Endothelial cell of umbilical vein (primary cell): ENCODE measurements around the gene PRDM16. TPM values are rescaled to one million over a fixed set of nuclear protein-coding genes. Genes with fewer than 3 reads are reported as not detected.

Source experiments
- BruUV-seq: library from RNA; stranded (reverse); fragments of 400-500 nt; replicated peaks from 2 replicates; lab custom pipeline; 2021; lab: Mats Ljungman, UMichigan
- CTCF ChIA-PET: fragments of 300-600, 350-600 bp; sonication (Branson Sonifier 250); formaldehyde crosslinking; loops from one replicate; lab custom pipeline; 2021; ENCODE audit warnings: antibody characterized with exemption, inconsistent platforms; lab: Charles Lee
- POLR2A ChIA-PET: fragments of 300-600, 350-600 bp; sonication (Branson Sonifier 250); formaldehyde crosslinking; loops from one replicate; lab custom pipeline; 2021; ENCODE audit warnings: antibody characterized with exemption, inconsistent platforms; lab: Charles Lee
- DNase-seq: peaks from one replicate; pipeline ENCODE4 v3.0.0-alpha.2; 2011; ENCODE audit warnings: low read depth, low spot score
- FAIRE-seq: peaks from 2 replicates; lab custom pipeline; 2011; peaks lifted over from hg19 to GRCh38; lab: Jason Lieb, UNC
- H2AFZ ChIP-seq: 2 replicates; pipeline ENCODE4 v1.6.0; 2012; ENCODE audit warnings: low read depth, low read length, control low read depth, inconsistent platforms
- H3K27ac ChIP-seq: 2 replicates; pipeline ENCODE4 v1.5.1; 2011; ENCODE audit warnings: low read depth, mild to moderate bottlenecking, control low read depth, low read length, moderate library complexity; ENCODE audit not compliant: insufficient read depth
- H3K27me3 ChIP-seq, 2 experiments: 2 replicates each; pipeline versions ENCODE4 v1.6.0 to v1.6.1; 2011; ENCODE audit warnings: low read length in 2 of 2, mixed read lengths in 1 of 2; ENCODE audit not compliant: control insufficient read depth in 2 of 2, insufficient read depth in 2 of 2
- H3K36me3 ChIP-seq, 2 experiments: 2 replicates in 1 of 2; 3 replicates in 1 of 2; pipeline ENCODE4 v1.5.1; 2011; ENCODE audit warnings: low read length in 2 of 2, mild to moderate bottlenecking in 1 of 2, moderate library complexity in 1 of 2; ENCODE audit not compliant: control insufficient read depth in 2 of 2, insufficient read depth in 2 of 2; ENCODE audit errors: extremely low read depth in 1 of 2
- H3K4me1 ChIP-seq: 3 replicates; pipeline ENCODE4 v1.5.1; 2011; ENCODE audit warnings: mild to moderate bottlenecking, low read length; ENCODE audit not compliant: control insufficient read depth, insufficient read depth; ENCODE audit errors: extremely low read depth
- H3K4me2 ChIP-seq: 2 replicates; pipeline ENCODE4 v1.6.1; 2011; ENCODE audit warnings: low read length, control low read depth, mixed read lengths; ENCODE audit not compliant: insufficient read depth
- H3K4me3 ChIP-seq, 3 experiments: fragments of 200-600 bp in 1 of 3; sonication (generic), shearing (Covaris generic) in 1 of 3; replicated peaks in 1 of 3; 2 replicates each; pipeline ENCODE4 v1.5.1; 2011 to 2016; ENCODE audit warnings: control low read depth in 3 of 3, low read length in 3 of 3, mild to moderate bottlenecking in 2 of 3, inconsistent platforms in 1 of 3, low read depth in 1 of 3, moderate library complexity in 1 of 3; ENCODE audit not compliant: insufficient read depth in 1 of 3
- H3K79me2 ChIP-seq: 2 replicates; pipeline ENCODE4 v1.6.0; 2012; ENCODE audit warnings: low read length, inconsistent platforms; ENCODE audit not compliant: control insufficient read depth, insufficient read depth
- H3K9ac ChIP-seq: replicated peaks from 2 replicates; pipeline ENCODE3; 2011; ENCODE audit warnings: low read length, control low read depth; ENCODE audit not compliant: insufficient read depth; ENCODE audit errors: extremely low read depth
- H3K9me1 ChIP-seq: replicated peaks from 3 replicates; pipeline ENCODE4 v1.6.0; 2011; ENCODE audit warnings: mild to moderate bottlenecking, low read length; ENCODE audit not compliant: control insufficient read depth, insufficient read depth; ENCODE audit errors: extremely low read depth
- H3K9me3 ChIP-seq: replicated peaks from 2 replicates; pipeline ENCODE4 v1.5.1; 2012; ENCODE audit warnings: low read length, inconsistent platforms; ENCODE audit not compliant: control insufficient read depth, insufficient read depth
- H4K20me1 ChIP-seq: replicated peaks from 2 replicates; pipeline ENCODE3; 2011; ENCODE audit warnings: mild to moderate bottlenecking, low read length; ENCODE audit not compliant: control insufficient read depth, insufficient read depth; ENCODE audit errors: extremely low read depth
- EZH2 ChIP-seq: IDR thresholded peaks from 2 replicates; pipeline ENCODE4 v1.6.1; 2012; ENCODE audit warnings: borderline replicate concordance, low read depth, mild to moderate bottlenecking, moderate library complexity, low read length, inconsistent platforms; ENCODE audit not compliant: severe bottlenecking
- FOS ChIP-seq: IDR thresholded peaks from 2 replicates; pipeline ENCODE4 v1.6.1; 2011; ENCODE audit warnings: mild to moderate bottlenecking, low read length, moderate library complexity, borderline replicate concordance; ENCODE audit not compliant: insufficient read depth
- GATA2 ChIP-seq: IDR thresholded peaks from 2 replicates; pipeline ENCODE4 v1.7.0; 2011; ENCODE audit warnings: low read depth, mild to moderate bottlenecking, moderate library complexity, mixed read lengths, low read length; ENCODE audit not compliant: insufficient read length, insufficient read depth
- JUN ChIP-seq: IDR thresholded peaks from 2 replicates; pipeline ENCODE4 v1.6.1; 2011; ENCODE audit warnings: borderline replicate concordance, low read depth; ENCODE audit not compliant: insufficient read length, insufficient read depth
- MYC ChIP-seq: IDR thresholded peaks from one replicate; pipeline ENCODE4 v1.6.1; 2011; ENCODE audit warnings: mild to moderate bottlenecking, low read depth, low read length
- POLR2A ChIP-seq: IDR thresholded peaks from 2 replicates; pipeline ENCODE4 v1.6.1; 2012; ENCODE audit warnings: low read depth, mild to moderate bottlenecking, control low read depth, low read length
- POLR2AphosphoS5 ChIP-seq: IDR thresholded peaks from 2 replicates; pipeline ENCODE4 v1.6.1; 2012; ENCODE audit warnings: low read depth, mild to moderate bottlenecking, control low read depth, low read length, moderate library complexity; ENCODE audit not compliant: insufficient read depth
- dilution Hi-C: fragments of 300-500 bp; cut with MboI; formaldehyde crosslinking; loops from one replicate; pipeline ENCODE4 v1.15.0; 2019; ENCODE audit warnings: low sequenced_read_pairs; ENCODE audit not compliant: extremely low pct_ligation_motif_present
- intact Hi-C: fragments of 100-400 bp; cut with micrococcal nuclease; formaldehyde crosslinking; loops from one replicate; pipeline ENCODE4 v1.10.0; 2022
- polyA plus RNA-seq, 4 experiments: library from polyadenylated mRNA; depleted of rRNA in 3 of 4; stranded (reverse) in 3 of 4; unstranded in 1 of 4; fragments of >200 nt; gene quantifications; 2 replicates each; pipeline versions ENCODE4 v1.2.1 to v1.2.3, GENCODE V29; 2011 to 2012; ENCODE audit warnings: missing spikeins in 1 of 4
- total RNA-seq: library from RNA; stranded (reverse); gene quantifications from 2 replicates; pipeline ENCODE4 v1.2.3, GENCODE V29; 2021
- TF ChIP-seq, protein P1 (sequence below): IDR thresholded peaks from 2 replicates; pipeline ENCODE4 v1.6.1; 2011; ENCODE audit not compliant: insufficient read depth, insufficient read length
- TF ChIP-seq, protein P2 (sequence below), 2 donors: IDR thresholded peaks; 1 replicate in 1 of 2; 2 replicates in 1 of 2; pipeline ENCODE4 v1.5.1; 2011; ENCODE audit warnings: low read length in 2 of 2, mild to moderate bottlenecking in 2 of 2, moderate library complexity in 2 of 2, control low read depth in 1 of 2, inconsistent platforms in 1 of 2, low read depth in 1 of 2; ENCODE audit not compliant: insufficient read depth in 1 of 2; ENCODE audit errors: extremely low read depth in 1 of 2

The PRDM16 gene
- total and polyA plus RNA-seq, 2 donors (not counting 3 experiments of a cell fraction or from before 2014, with no cell fraction given) = not detected

DNA sequence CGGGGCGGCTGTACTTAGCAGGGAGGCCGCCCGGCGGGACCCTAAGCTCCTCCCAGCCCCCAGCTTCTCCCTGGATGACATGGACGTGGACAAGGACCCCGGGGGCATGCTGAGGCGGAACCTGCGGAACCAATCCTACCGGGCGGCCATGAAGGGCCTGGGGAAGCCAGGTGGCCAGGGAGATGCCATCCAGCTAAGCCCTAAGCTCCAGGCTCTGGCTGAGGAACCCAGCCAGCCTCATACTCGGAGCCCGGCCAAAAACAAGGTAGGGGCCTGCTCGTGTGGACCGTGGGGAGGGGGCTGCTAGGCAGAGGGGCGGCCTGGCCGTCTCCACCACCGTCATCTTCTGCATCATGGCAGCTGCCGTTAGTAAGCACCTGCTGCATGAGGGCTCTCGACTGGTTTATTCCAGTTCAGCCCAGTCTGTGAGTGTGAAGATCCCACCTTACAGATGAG, 394.4 kb downstream of the PRDM16 start:
- intact Hi-C loops (no loop called here), dilution Hi-C loops (no loop called here)
- no peak for FAIRE-seq
- no peak overlapping the region for H3K27ac ChIP-seq
- ChIA-PET POLR2A (no interaction called here), CTCF (interaction anchor here (0.6 to 2.9 kb wide), 3 partner anchors 10 to 261 kb away, joined by 3 to 17 read pairs (median 3); no protein-coding TSS in a partner anchor)
- no peaks in the 10 kb centered on the region for H3K9me1 ChIP-seq
- no TSS peak for BruUV-seq
- no peak overlapping the region for H2AFZ ChIP-seq
- H3K36me3 ChIP-seq = no peaks in the 10 kb centered on the region
- H3K9me3 ChIP-seq = no peaks in the 10 kb centered on the region
- no peak overlapping the region for H3K4me2 ChIP-seq
- H4K20me1 ChIP-seq = no peaks in the 10 kb centered on the region
- TF ChIP-seq MYC = no peak
- no peak for TF ChIP-seq JUN
- no peak for TF ChIP-seq POLR2AphosphoS5
- no peak for TF ChIP-seq GATA2
- H3K4me3 ChIP-seq = no peak overlapping the region
- no peak overlapping the region for H3K9ac ChIP-seq
- DNase-seq = no peak
- H3K27me3 ChIP-seq = no peaks in the 10 kb centered on the region
- no peaks in the 10 kb centered on the region for H3K79me2 ChIP-seq
- no peaks in the 10 kb centered on the region for H3K4me1 ChIP-seq

DNA sequence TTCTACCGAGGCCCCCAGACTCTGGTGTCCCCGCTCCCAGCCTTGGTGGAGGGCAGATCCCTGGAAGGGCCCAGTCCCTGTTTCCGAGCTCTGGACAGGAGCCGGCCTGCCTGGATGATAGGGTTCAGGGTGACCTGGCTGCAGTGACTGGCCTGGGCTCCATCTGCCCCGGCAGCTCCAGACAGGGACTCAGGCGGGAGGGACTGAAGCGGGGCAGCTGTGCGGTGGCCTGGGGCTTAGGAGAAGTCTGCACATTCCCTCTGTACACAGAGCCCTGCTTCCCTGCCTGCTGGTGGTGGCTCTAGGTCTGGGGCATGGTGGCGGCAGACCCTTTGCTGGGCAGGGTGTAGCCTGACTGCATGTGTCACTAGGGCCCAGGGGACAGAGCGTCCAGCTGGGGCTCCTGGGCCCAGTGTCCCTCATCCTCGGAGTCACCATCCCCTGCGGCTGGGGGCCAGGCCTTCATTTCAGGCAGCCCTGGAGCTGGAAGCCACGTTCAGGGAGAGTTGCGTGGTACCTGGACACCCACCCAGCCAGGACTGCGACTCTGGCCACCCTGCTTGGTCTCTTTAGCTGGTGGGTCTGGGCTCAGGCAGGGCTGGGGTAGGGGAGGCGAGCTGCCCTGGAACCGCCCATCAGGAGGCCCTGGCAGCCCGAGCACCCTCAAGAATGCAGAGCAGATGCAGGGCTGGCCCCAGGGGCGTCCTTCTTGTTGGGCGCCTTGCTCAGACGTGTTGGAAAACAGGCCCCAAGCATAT, 395.1 kb downstream of the PRDM16 start:
- no peak for DNase-seq
- H3K4me2 ChIP-seq = no peak overlapping the region
- no peaks in the 10 kb centered on the region for H3K27me3 ChIP-seq
- ChIA-PET CTCF (interaction anchor here (1.0 to 2.9 kb wide), 2 partner anchors 11 to 260 kb away, joined by 3 to 17 read pairs; no protein-coding TSS in a partner anchor), POLR2A (no interaction called here)
- no peaks in the 10 kb centered on the region for H3K79me2 ChIP-seq
- intact Hi-C loops = no loop called here
- no peaks in the 10 kb centered on the region for H3K9me1 ChIP-seq
- H3K27ac ChIP-seq = no peak overlapping the region
- H4K20me1 ChIP-seq = no peaks in the 10 kb centered on the region
- dilution Hi-C loops = no loop called here
- no peaks in the 10 kb centered on the region for H3K36me3 ChIP-seq
- no peak for TF ChIP-seq JUN
- no peak for TF ChIP-seq POLR2A
- no peak for TF ChIP-seq EZH2
- TF ChIP-seq POLR2AphosphoS5 = no peak
- no peak for TF ChIP-seq FOS
- TF ChIP-seq, protein P1, sequence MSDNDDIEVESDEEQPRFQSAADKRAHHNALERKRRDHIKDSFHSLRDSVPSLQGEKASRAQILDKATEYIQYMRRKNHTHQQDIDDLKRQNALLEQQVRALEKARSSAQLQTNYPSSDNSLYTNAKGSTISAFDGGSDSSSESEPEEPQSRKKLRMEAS = no peak
- no peak for TF ChIP-seq GATA2
- no peak for TF ChIP-seq MYC
- TF ChIP-seq, protein P2, sequence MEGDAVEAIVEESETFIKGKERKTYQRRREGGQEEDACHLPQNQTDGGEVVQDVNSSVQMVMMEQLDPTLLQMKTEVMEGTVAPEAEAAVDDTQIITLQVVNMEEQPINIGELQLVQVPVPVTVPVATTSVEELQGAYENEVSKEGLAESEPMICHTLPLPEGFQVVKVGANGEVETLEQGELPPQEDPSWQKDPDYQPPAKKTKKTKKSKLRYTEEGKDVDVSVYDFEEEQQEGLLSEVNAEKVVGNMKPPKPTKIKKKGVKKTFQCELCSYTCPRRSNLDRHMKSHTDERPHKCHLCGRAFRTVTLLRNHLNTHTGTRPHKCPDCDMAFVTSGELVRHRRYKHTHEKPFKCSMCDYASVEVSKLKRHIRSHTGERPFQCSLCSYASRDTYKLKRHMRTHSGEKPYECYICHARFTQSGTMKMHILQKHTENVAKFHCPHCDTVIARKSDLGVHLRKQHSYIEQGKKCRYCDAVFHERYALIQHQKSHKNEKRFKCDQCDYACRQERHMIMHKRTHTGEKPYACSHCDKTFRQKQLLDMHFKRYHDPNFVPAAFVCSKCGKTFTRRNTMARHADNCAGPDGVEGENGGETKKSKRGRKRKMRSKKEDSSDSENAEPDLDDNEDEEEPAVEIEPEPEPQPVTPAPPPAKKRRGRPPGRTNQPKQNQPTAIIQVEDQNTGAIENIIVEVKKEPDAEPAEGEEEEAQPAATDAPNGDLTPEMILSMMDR (IDR thresholded peaks at IDR 0.05; ENCODE audit: extremely low read depth in 1 of 2, insufficient read depth in 1 of 2, low read depth in 1 of 2, low read length in 2 of 2) = no peak
- H2AFZ ChIP-seq = no peak overlapping the region
- no peak overlapping the region for H3K9ac ChIP-seq
- no peaks in the 10 kb centered on the region for H3K4me1 ChIP-seq
- no TSS peak for BruUV-seq
- H3K4me3 ChIP-seq = no peak overlapping the region
- no peaks in the 10 kb centered on the region for H3K9me3 ChIP-seq
- FAIRE-seq = no peak
